SK-N-SH (cell line): ENCODE results near the gene INTS3. TPM values are rescaled to one million over a fixed set of nuclear protein-coding genes. Genes with fewer than 3 reads are reported as not detected.

ENCODE experiments used
- CTCF ChIA-PET: fragments of 300-600, 350-600 bp; formaldehyde crosslinking; extraction: SDS; loops from one replicate; lab custom pipeline; 2021; lab: Yijun Ruan, JAX
- POLR2A ChIA-PET: fragments of 350-600 bp; sonication (Branson Sonifier 250); formaldehyde crosslinking; extraction: SDS; loops from one replicate; lab custom pipeline; 2020; ENCODE audit warnings: antibody characterized with exemption, inconsistent platforms; lab: Yijun Ruan, JAX
- DNase-seq: peaks from one replicate; pipeline ENCODE4 v3.0.0; 2012
- H2AFZ ChIP-seq: fragments of 200-600 bp; sonication (generic); 2 replicates; pipeline ENCODE4 v1.8.1; 2016; ENCODE audit warnings: antibody characterized with exemption, mild to moderate bottlenecking, low read depth
- H3F3A ChIP-seq: fragments of 200-600 bp; sonication (generic); replicated peaks from 2 replicates; pipeline ENCODE3; 2016; ENCODE audit warnings: antibody characterized with exemption, mild to moderate bottlenecking; ENCODE audit not compliant: insufficient read depth
- H3K27ac ChIP-seq, 2 experiments: fragments of 200-500 bp in 1 of 2; fragments of 200-600 bp in 1 of 2; sonication (Bioruptor generic) in 1 of 2; sonication (generic), shearing (Covaris generic) in 1 of 2; 2 replicates each; pipeline versions ENCODE4 v1.5.1 to v1.6.1; 2014 to 2016; ENCODE audit warnings: low read depth in 2 of 2, inconsistent platforms in 1 of 2, low read length in 1 of 2, mild to moderate bottlenecking in 1 of 2, mixed read lengths in 1 of 2
- H3K27me3 ChIP-seq: fragments of 200-600 bp; sonication (generic), shearing (Covaris generic); 2 replicates; pipeline ENCODE4 v1.6.1; 2016; ENCODE audit warnings: mixed run types; ENCODE audit not compliant: insufficient read depth
- H3K36me3 ChIP-seq, 2 experiments: fragments of 200-500 bp in 1 of 2; fragments of 200-600 bp in 1 of 2; sonication (Bioruptor generic) in 1 of 2; sonication (generic) in 1 of 2; replicated peaks in 1 of 2; 2 replicates each; pipeline versions ENCODE3 to v1.5.1; 2014 to 2016; ENCODE audit warnings: low read length in 1 of 2, mild to moderate bottlenecking in 1 of 2; ENCODE audit not compliant: insufficient read depth in 2 of 2, control insufficient read depth in 1 of 2
- H3K4me1 ChIP-seq, 2 experiments: fragments of 200-500 bp in 1 of 2; fragments of 200-600 bp in 1 of 2; sonication (Bioruptor generic) in 1 of 2; sonication (generic), shearing (Covaris generic) in 1 of 2; 2 replicates each; pipeline versions ENCODE4 v1.5.1 to v1.6.1; 2014 to 2016; ENCODE audit warnings: low read depth in 1 of 2, low read length in 1 of 2, mixed run types in 1 of 2; ENCODE audit not compliant: insufficient read depth in 2 of 2, control insufficient read depth in 1 of 2
- H3K4me2 ChIP-seq: fragments of 200-600 bp; sonication (generic), shearing (Covaris generic); 2 replicates; pipeline ENCODE4 v1.6.1; 2017; ENCODE audit warnings: mixed run types
- H3K4me3 ChIP-seq, 2 experiments: fragments of 200-500 bp in 1 of 2; fragments of 200-600 bp in 1 of 2; sonication (Bioruptor generic) in 1 of 2; sonication (generic), shearing (Covaris generic) in 1 of 2; 2 replicates each; pipeline versions ENCODE4 v1.5.1 to v1.8.1; 2014 to 2016; ENCODE audit warnings: low read depth in 2 of 2, inconsistent platforms in 1 of 2, low read length in 1 of 2, mild to moderate bottlenecking in 1 of 2, mixed read lengths in 1 of 2, moderate library complexity in 1 of 2
- H3K79me2 ChIP-seq: fragments of 200-600 bp; sonication (generic); 2 replicates; pipeline ENCODE4 v1.8.1; 2017; ENCODE audit warnings: mild to moderate bottlenecking; ENCODE audit not compliant: insufficient read depth
- H3K9ac ChIP-seq: fragments of 200-600 bp; sonication (generic); 2 replicates; pipeline ENCODE4 v1.6.1; 2017; ENCODE audit warnings: mixed run types
- H3K9me2 ChIP-seq: fragments of 200-600 bp; sonication (generic); 2 replicates; pipeline ENCODE4 v1.6.1; 2017; ENCODE audit warnings: mixed run types
- H3K9me3 ChIP-seq: fragments of 200-600 bp; sonication (generic); 2 replicates; pipeline ENCODE4 v1.6.1; 2017; ENCODE audit warnings: mixed run types, mild to moderate bottlenecking, moderate library complexity
- H4K20me1 ChIP-seq: fragments of 200-600 bp; sonication (generic); 2 replicates; pipeline ENCODE4 v1.6.1; 2017; ENCODE audit warnings: mild to moderate bottlenecking, mixed run types; ENCODE audit not compliant: insufficient read depth
- CTCF ChIP-seq: fragments of 200-600 bp; sonication (generic); IDR thresholded peaks from 2 replicates; pipeline ENCODE4 v1.6.1; 2017; ENCODE audit warnings: antibody characterized with exemption, mild to moderate bottlenecking, moderate library complexity
- EZH2phosphoT487 ChIP-seq: fragments of 200-600 bp; sonication (generic); IDR thresholded peaks from 2 replicates; pipeline ENCODE4 v1.6.1; 2017; ENCODE audit warnings: low read depth, mixed run types, mild to moderate bottlenecking, antibody characterized with exemption, moderate library complexity, borderline replicate concordance
- FOSL2 ChIP-seq: IDR thresholded peaks from 2 replicates; pipeline ENCODE4 v1.4.0; 2012; ENCODE audit warnings: low read depth, mild to moderate bottlenecking, moderate library complexity, borderline replicate concordance
- FOXJ3 ChIP-seq: sonication (generic); formaldehyde crosslinking; IDR thresholded peaks from 2 replicates; pipeline ENCODE4 v1.5.1; 2020; ENCODE audit warnings: mild to moderate bottlenecking, missing genetic modification reagents
- GABPA ChIP-seq: IDR thresholded peaks from 2 replicates; pipeline ENCODE4 v1.4.0; 2012; ENCODE audit warnings: low read depth, mild to moderate bottlenecking
- GATA2 ChIP-seq: sonication (generic); formaldehyde crosslinking; IDR thresholded peaks from 2 replicates; pipeline ENCODE4 v1.5.0; 2020; ENCODE audit warnings: mild to moderate bottlenecking, missing genetic modification reagents
- IRF3 ChIP-seq: fragments of 150-350 bp; IDR thresholded peaks from 2 replicates; pipeline ENCODE4 v1.6.1; 2016; ENCODE audit warnings: mild to moderate bottlenecking, low read depth, low read length
- MAX ChIP-seq: IDR thresholded peaks from 2 replicates; pipeline ENCODE4 v1.4.0; 2012; ENCODE audit warnings: low read depth
- MXI1 ChIP-seq: IDR thresholded peaks from 2 replicates; pipeline ENCODE4 v1.6.1; 2012; ENCODE audit warnings: mild to moderate bottlenecking, low read depth, low read length, improper control_type of control experiment
- NRF1 ChIP-seq: IDR thresholded peaks from 2 replicates; pipeline ENCODE4 v1.6.1; 2012; ENCODE audit warnings: low read depth, mild to moderate bottlenecking, low read length
- PBX3 ChIP-seq: IDR thresholded peaks from 2 replicates; pipeline ENCODE4; 2012
- POLR2AphosphoS5 ChIP-seq: IDR thresholded peaks from 2 replicates; pipeline ENCODE4 v1.6.1; 2012; ENCODE audit warnings: low read depth, low read length
- REST ChIP-seq: IDR thresholded peaks from 2 replicates; pipeline ENCODE4 v1.6.1; 2012; ENCODE audit warnings: mild to moderate bottlenecking, low read depth, low read length, moderate library complexity
- SIN3A ChIP-seq: IDR thresholded peaks from 2 replicates; pipeline ENCODE4 v1.6.1; 2012; ENCODE audit warnings: low read depth, mild to moderate bottlenecking, low read length, moderate library complexity, borderline replicate concordance
- ZBTB33 ChIP-seq: IDR thresholded peaks from 2 replicates; pipeline ENCODE4 v1.4.0; 2012; ENCODE audit warnings: low read depth, borderline replicate concordance
- WGBS: methylation state at CpG from one replicate; pipeline ENCODE4 v1.1.6; 2017; ENCODE audit warnings: low lambda C conversion rate; 5-methylcytosine and 5-hydroxymethylcytosine counted together
- polyA plus RNA-seq, 3 experiments: library from polyadenylated mRNA; depleted of rRNA; stranded (reverse); fragments of >200 nt; gene quantifications; 2 replicates each; pipeline ENCODE4 v1.2.3, GENCODE V29; 2012

INTS3 gene
- polyA plus RNA-seq, 1 of the 3 experiments (the other 2 are of a cell fraction) = 64.3 TPM

GRCh38 chr1:153778051-153778823, 50.4 kb downstream of the INTS3 start:
- no peak overlapping the region for H3K9ac ChIP-seq
- peaks cover 4 to 17% of the 10 kb centered on the region in 2 experiments; a peak in 2 of 4 replicates for H3K4me1 ChIP-seq
- no peak for TF ChIP-seq IRF3
- no peak for TF ChIP-seq CTCF
- no peak for TF ChIP-seq ZBTB33
- TF ChIP-seq MAX = no peak
- TF ChIP-seq FOSL2 = no peak
- no peak for TF ChIP-seq NRF1
- TF ChIP-seq FOXJ3 (CRISPR knock-in tag) = no peak
- TF ChIP-seq PBX3 = no peak
- no peak for TF ChIP-seq MXI1
- no peak for TF ChIP-seq REST
- no peak for TF ChIP-seq EZH2phosphoT487
- no peak for TF ChIP-seq SIN3A
- no peak for TF ChIP-seq GABPA
- no peak for TF ChIP-seq GATA2 (CRISPR knock-in tag)
- no peak for TF ChIP-seq POLR2AphosphoS5
- TF ChIP-seq, all 33 proteins: peak for 0
- no peak overlapping the region for H3K27ac ChIP-seq
- no peaks in the 10 kb centered on the region for H4K20me1 ChIP-seq
- H2AFZ ChIP-seq = no peak overlapping the region
- peaks cover 0 to 9% of the 10 kb centered on the region in 2 experiments for H3K36me3 ChIP-seq
- DNase-seq = no peak
- no peaks in the 10 kb centered on the region for H3K9me3 ChIP-seq
- H3K27me3 ChIP-seq = no peaks in the 10 kb centered on the region
- no peaks in the 10 kb centered on the region for H3K9me2 ChIP-seq
- peaks cover 5% of the 10 kb centered on the region for H3F3A ChIP-seq
- ChIA-PET POLR2A (no interaction called here), CTCF (interaction anchor here (1.1 to 1.3 kb wide), 4 partner anchors 19 to 208 kb away, joined by 3 to 4 read pairs (median 3); partner anchors contain the start of gene RAB13)
- no peak overlapping the region for H3K4me2 ChIP-seq
- whole genome bisulfite sequencing = 94% methylated on average over 21 of the region's 22 CpGs
- no peak overlapping the region for H3K4me3 ChIP-seq
- H3K79me2 ChIP-seq = no peaks in the 10 kb centered on the region
